ENCODE results near the gene TREH. TPM values are rescaled to one million over a fixed set of nuclear protein-coding genes. Genes with fewer than 3 reads are reported as not detected.
A peak's percentile ranks its signal among the peaks of the same experiment; 100 is the strongest.

Gene TREH
- total RNA-seq, 1 donor from 2014 or later, result 0.46 TPM

DNA sequence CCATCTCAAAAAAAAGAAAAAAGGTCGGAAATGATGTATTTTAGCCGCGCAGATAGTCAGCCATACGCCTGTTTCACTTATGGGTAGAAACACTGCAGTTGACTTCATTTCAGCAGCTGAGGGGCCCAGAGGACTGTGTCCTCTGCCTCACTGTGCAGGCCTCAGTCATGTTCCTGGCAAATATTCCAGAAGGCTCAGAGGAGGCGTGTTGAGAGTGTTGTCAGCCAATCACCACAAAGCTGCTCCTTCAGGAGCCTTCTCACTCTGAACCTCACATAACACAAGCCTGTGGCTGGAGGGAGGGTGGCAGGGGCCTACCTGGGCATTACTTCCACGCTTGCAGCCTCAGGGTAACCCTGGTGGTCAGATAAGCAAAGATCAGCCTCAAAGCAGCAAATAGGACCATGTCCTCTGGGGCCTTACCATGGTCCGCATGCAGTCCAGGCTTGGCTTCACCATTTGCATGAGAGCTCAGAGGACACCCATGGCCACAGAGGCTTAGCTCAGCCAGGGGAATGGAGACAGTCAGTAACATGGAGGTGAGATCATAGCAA is 17.3 kb upstream of the TREH start:
- peaks cover 7% of the 10 kb centered on the region for H3K4me1 ChIP-seq
- H3K27ac ChIP-seq, result no peak overlapping the region
- H3K27me3 ChIP-seq, result no peaks in the 10 kb centered on the region
- intact Hi-C loops (cut with DNase I), result no loop called here
- TF ChIP-seq, protein P1, sequence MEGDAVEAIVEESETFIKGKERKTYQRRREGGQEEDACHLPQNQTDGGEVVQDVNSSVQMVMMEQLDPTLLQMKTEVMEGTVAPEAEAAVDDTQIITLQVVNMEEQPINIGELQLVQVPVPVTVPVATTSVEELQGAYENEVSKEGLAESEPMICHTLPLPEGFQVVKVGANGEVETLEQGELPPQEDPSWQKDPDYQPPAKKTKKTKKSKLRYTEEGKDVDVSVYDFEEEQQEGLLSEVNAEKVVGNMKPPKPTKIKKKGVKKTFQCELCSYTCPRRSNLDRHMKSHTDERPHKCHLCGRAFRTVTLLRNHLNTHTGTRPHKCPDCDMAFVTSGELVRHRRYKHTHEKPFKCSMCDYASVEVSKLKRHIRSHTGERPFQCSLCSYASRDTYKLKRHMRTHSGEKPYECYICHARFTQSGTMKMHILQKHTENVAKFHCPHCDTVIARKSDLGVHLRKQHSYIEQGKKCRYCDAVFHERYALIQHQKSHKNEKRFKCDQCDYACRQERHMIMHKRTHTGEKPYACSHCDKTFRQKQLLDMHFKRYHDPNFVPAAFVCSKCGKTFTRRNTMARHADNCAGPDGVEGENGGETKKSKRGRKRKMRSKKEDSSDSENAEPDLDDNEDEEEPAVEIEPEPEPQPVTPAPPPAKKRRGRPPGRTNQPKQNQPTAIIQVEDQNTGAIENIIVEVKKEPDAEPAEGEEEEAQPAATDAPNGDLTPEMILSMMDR (IDR thresholded peaks at IDR 0.05), result no peak
- no peak for DNase-seq
- no peak for ATAC-seq
- no peak overlapping the region for H3K4me3 ChIP-seq
- H3K9me3 ChIP-seq, result no peaks in the 10 kb centered on the region
- H3K36me3 ChIP-seq, result no peaks in the 10 kb centered on the region

DNA sequence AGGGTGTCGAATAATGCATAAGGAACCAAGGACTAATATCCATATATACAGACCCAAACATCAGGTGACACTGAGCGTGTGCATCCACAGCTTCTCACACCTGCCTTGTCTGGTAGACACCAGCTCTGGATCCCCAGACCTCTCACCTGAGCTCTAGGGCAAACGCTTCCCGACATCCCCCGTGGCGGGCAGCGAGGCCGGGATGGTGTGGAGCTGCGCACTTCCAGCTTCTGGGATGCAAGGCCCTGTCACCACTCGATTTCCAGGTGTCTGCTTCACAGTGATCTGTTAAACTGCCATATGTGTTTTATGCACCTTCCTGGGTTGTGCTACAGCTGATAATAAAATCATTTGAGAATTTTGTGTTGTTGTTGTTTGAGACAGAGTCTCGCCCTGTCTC is 15.3 kb upstream of the TREH start:
- Histone ChIP-seq H3K27ac (no peak overlapping the region), H3K27me3 (no peaks in the 10 kb centered on the region), H3K4me1 (peaks cover 7% of the 10 kb centered on the region), H3K4me3 (no peak overlapping the region), H3K36me3 (no peaks in the 10 kb centered on the region), H3K9me3 (no peaks in the 10 kb centered on the region)
- intact Hi-C loops (cut with DNase I), result no loop called here
- DNase-seq (no peak), ATAC-seq (no peak)
- TF ChIP-seq, protein P1 (IDR thresholded peaks at IDR 0.05), result no peak

DNA sequence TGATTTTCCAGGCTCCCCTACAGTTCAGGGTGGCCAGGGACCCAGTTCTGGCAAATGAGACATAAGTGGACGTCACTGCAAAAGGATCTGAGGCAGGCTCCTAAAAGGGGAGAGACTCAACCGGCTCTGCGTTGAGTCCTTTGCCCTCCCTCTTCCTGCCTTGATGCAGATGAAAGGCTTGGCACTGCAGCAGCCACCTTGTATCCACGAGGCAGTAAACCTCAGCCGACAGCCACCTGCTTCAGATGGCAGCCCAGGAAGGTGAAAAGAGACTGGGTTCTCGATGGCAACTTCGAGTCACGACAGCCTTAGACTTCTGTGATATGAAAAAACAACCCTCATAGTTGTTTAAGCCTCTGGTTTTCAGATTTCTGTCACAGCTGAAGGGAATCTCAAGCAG is 14.7 kb upstream of the TREH start:
- no peak for ATAC-seq
- TF ChIP-seq, protein P1 (IDR thresholded peaks at IDR 0.05), result no peak
- Histone ChIP-seq H3K4me1 (peaks cover 11% of the 10 kb centered on the region), H3K27ac (no peak overlapping the region), H3K9me3 (no peaks in the 10 kb centered on the region), H3K27me3 (no peaks in the 10 kb centered on the region), H3K4me3 (no peak overlapping the region), H3K36me3 (no peaks in the 10 kb centered on the region)
- intact Hi-C loops (cut with DNase I), result no loop called here
- peak; percentile 25 for DNase-seq

DNA sequence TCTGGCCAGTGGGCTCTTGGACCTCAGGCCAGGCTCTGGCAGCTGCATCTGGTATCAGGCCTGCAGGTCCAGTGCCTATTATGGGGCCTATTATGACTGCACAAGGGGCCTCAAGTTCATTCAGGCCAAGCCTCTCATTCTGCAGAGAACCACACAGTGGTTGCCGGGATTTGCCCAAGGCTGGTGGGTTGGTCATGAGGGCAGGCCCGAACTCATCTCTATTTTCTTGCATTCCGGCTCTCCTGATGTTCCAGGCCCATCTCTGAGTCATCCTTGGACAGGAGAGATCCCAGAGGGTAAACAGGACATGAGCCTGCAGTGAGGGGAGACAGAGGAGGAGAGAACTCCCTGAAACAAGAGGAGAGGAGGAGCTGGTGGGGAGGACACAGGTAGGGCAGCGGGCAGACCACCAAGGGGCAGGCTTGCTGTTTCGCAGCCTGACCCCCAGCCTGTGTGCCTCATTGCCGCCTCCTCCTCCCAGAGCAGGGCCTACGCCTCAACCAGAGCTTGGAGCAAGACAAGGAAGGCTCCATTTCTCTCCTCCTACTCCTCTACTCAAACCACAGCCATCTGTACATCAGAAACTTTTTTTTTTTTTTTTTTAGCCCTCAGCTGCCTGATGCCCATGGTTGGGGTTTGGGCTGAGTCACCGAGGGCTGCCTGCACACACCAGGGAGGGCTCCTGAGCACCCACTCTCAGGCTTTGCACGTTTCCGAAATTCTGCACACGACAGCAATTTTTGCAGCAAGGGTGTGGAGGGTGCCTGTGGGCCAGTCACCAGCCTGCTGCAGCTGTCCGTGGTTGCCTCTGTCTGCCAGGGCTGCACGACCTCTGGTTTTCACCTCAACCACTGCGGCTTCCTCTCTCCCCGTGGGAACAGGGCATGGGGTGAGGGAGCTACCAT is 12.7 kb upstream of the TREH start:
- no peak for ATAC-seq
- Histone ChIP-seq H3K36me3 (no peaks in the 10 kb centered on the region), H3K4me1 (peaks cover 11% of the 10 kb centered on the region), H3K9me3 (no peaks in the 10 kb centered on the region), H3K27ac (no peak overlapping the region), H3K4me3 (no peak overlapping the region), H3K27me3 (no peaks in the 10 kb centered on the region)
- peak; percentile 56 for DNase-seq
- intact Hi-C loops (cut with DNase I), result no loop called here
- TF ChIP-seq, protein P1 (IDR thresholded peaks at IDR 0.05), result no peak

DNA sequence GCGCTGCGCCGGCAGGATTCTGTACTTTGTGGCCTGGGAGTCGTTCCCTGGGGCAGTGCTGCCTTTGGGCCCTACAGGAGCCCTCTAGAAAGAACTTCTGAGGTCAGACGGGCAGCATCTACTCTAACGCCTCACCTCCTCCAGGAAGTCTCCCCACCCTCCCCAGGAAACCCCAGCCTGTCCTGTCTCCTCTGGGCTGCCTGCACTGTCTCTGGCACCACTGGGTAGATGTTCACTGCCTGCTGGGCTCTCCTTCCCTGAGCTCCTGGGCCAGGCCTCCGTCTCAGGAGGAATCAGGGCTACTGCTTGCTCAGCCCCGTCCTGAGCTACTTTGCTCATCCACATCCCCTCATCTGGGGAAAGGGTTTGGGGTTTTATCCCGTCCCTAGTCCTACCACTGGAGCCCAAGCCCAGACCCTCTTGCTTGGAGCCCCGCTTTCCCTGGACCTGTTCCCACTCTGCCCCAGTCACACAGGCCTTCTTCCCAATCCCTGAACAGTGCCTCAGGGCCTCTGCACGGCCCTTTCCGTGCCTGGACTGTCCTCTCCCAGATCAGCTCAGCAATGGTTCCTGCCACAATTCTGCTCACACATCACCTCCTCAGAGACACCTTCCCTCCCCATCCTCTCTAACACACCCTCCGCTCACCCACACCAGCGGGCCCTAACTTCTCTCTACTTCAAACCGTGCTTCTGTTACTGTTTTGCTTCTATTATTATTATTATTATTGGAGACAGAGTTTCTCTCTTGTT is 11.3 kb upstream of the TREH start:
- H3K27ac ChIP-seq, result no peak overlapping the region
- H3K36me3 ChIP-seq, result no peaks in the 10 kb centered on the region
- peak; percentile 56 for DNase-seq
- no peak for ATAC-seq
- TF ChIP-seq, protein P1 (IDR thresholded peaks at IDR 0.05), result no peak
- H3K4me1 ChIP-seq, result peaks cover 11% of the 10 kb centered on the region
- intact Hi-C loops (cut with DNase I), result no loop called here
- H3K9me3 ChIP-seq, result no peaks in the 10 kb centered on the region
- H3K4me3 ChIP-seq, result peak overlapping the region; percentile 42
- no peaks in the 10 kb centered on the region for H3K27me3 ChIP-seq

Data from upper lobe of right lung (tissue), 1 donor.